ENCODE measurements around the gene SLC12A9.

Gene SLC12A9

DNA sequence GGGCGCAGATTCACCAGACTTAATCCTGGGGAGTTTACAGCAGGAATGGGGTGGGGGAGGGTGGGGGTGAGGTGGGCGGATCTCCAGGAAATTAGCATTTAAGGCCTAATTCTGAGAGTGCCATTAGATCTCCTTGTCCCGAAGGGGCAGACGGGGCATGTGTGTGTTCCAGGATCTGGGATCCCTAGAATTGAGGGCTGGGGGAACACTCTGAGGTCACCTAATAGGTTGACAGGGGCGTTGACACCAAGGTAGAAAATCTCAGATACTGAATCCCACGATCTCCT is 15.8 kb upstream of the SLC12A9 start:
- TF ChIP-seq CREB1 (IDR thresholded peaks at IDR 0.05; ENCODE audit: low read depth) (no peak), YY1 (IDR thresholded peaks at IDR 0.05; ENCODE audit: low read depth) (no peak), FOXM1 (IDR thresholded peaks at IDR 0.05; ENCODE audit: borderline replicate concordance, low read depth) (no peak), EP300 (IDR thresholded peaks at IDR 0.05; ENCODE audit: borderline replicate concordance) (no peak), EGR1 (IDR thresholded peaks at IDR 0.05) (no peak), TEAD4 (IDR thresholded peaks at IDR 0.05) (no peak), NFIC (IDR thresholded peaks at IDR 0.05) (no peak), TCF12 (IDR thresholded peaks at IDR 0.05; ENCODE audit: low read depth) (no peak), CEBPB (IDR thresholded peaks at IDR 0.05) (no peak), TAF1 (IDR thresholded peaks at IDR 0.05; ENCODE audit: low read depth) (no peak), ZBTB7A (IDR thresholded peaks at IDR 0.05; ENCODE audit: low read depth) (no peak), RAD21 (IDR thresholded peaks at IDR 0.05; ENCODE audit: low read depth) (no peak)
- TF ChIP-seq, protein P1, sequence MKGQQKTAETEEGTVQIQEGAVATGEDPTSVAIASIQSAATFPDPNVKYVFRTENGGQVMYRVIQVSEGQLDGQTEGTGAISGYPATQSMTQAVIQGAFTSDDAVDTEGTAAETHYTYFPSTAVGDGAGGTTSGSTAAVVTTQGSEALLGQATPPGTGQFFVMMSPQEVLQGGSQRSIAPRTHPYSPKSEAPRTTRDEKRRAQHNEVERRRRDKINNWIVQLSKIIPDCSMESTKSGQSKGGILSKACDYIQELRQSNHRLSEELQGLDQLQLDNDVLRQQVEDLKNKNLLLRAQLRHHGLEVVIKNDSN (IDR thresholded peaks at IDR 0.05): no peak
- TF ChIP-seq, protein P2, sequence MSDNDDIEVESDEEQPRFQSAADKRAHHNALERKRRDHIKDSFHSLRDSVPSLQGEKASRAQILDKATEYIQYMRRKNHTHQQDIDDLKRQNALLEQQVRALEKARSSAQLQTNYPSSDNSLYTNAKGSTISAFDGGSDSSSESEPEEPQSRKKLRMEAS (IDR thresholded peaks at IDR 0.05): no peak
- TF ChIP-seq, protein P3, sequence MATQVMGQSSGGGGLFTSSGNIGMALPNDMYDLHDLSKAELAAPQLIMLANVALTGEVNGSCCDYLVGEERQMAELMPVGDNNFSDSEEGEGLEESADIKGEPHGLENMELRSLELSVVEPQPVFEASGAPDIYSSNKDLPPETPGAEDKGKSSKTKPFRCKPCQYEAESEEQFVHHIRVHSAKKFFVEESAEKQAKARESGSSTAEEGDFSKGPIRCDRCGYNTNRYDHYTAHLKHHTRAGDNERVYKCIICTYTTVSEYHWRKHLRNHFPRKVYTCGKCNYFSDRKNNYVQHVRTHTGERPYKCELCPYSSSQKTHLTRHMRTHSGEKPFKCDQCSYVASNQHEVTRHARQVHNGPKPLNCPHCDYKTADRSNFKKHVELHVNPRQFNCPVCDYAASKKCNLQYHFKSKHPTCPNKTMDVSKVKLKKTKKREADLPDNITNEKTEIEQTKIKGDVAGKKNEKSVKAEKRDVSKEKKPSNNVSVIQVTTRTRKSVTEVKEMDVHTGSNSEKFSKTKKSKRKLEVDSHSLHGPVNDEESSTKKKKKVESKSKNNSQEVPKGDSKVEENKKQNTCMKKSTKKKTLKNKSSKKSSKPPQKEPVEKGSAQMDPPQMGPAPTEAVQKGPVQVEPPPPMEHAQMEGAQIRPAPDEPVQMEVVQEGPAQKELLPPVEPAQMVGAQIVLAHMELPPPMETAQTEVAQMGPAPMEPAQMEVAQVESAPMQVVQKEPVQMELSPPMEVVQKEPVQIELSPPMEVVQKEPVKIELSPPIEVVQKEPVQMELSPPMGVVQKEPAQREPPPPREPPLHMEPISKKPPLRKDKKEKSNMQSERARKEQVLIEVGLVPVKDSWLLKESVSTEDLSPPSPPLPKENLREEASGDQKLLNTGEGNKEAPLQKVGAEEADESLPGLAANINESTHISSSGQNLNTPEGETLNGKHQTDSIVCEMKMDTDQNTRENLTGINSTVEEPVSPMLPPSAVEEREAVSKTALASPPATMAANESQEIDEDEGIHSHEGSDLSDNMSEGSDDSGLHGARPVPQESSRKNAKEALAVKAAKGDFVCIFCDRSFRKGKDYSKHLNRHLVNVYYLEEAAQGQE (IDR thresholded peaks at IDR 0.05; ENCODE audit: low read depth): no peak

DNA sequence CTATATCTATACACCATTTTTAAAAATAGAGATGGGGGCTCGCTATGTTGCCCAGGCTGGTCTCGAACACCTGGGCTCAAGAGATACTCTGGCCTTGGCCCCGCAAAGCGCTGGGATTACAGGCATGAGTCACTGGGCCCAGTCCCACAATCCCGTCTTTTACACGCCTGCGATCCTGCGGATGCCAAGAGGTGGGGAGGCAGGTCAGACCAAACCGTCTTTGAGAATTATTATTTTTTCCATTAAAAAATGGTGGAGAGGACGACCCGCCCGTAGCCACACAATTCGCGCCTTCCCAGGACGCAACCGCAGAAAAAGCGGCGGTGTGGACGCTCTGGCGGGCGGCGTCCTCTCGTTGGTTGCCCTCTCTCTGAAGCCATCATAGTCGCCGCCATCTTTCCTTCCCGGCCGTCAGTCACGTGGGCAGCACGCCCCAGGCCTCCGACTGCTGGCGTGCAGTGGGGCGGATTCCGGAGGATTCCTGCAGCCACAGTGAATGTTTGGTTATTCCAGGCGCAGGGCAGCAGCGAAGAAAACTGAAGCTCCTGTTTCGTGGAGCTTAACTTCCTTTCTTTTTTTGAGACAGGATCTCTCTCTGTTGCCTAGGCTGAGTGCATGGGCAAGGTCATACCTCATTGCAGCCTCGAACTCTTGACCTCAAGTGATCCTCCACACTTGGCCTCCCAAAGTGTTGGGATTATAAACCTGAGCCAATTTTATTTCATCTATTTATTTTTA is 15.2 kb upstream of the SLC12A9 start:
- TF ChIP-seq TEAD4 (IDR thresholded peaks at IDR 0.05): peak; percentile 42
- TF ChIP-seq TCF12 (IDR thresholded peaks at IDR 0.05; ENCODE audit: low read depth): peak; percentile 67
- TF ChIP-seq, protein P1 (IDR thresholded peaks at IDR 0.05): peak; percentile 98
- TF ChIP-seq FOXM1 (IDR thresholded peaks at IDR 0.05; ENCODE audit: borderline replicate concordance, low read depth): no peak
- TF ChIP-seq RAD21 (IDR thresholded peaks at IDR 0.05; ENCODE audit: low read depth): no peak
- TF ChIP-seq EGR1 (IDR thresholded peaks at IDR 0.05): no peak; the same call in 1 of the 2 replicates
- TF ChIP-seq NFIC (IDR thresholded peaks at IDR 0.05): no peak; the same call in 1 of the 2 replicates
- TF ChIP-seq, protein P3 (IDR thresholded peaks at IDR 0.05; ENCODE audit: low read depth): no peak
- no peak for TF ChIP-seq ZBTB7A (IDR thresholded peaks at IDR 0.05; ENCODE audit: low read depth)
- TF ChIP-seq CREB1 (IDR thresholded peaks at IDR 0.05; ENCODE audit: low read depth): no peak; the same call in 1 of the 2 replicates
- peak; percentile 77 for TF ChIP-seq TAF1 (IDR thresholded peaks at IDR 0.05; ENCODE audit: low read depth)
- TF ChIP-seq, protein P2 (IDR thresholded peaks at IDR 0.05): peak; percentile 92
- peak; percentile 21; the same call in 1 of the 2 replicates for TF ChIP-seq EP300 (IDR thresholded peaks at IDR 0.05; ENCODE audit: borderline replicate concordance)
- TF ChIP-seq YY1 (IDR thresholded peaks at IDR 0.05; ENCODE audit: low read depth): peak; percentile 99
- TF ChIP-seq CEBPB (IDR thresholded peaks at IDR 0.05): no peak

DNA sequence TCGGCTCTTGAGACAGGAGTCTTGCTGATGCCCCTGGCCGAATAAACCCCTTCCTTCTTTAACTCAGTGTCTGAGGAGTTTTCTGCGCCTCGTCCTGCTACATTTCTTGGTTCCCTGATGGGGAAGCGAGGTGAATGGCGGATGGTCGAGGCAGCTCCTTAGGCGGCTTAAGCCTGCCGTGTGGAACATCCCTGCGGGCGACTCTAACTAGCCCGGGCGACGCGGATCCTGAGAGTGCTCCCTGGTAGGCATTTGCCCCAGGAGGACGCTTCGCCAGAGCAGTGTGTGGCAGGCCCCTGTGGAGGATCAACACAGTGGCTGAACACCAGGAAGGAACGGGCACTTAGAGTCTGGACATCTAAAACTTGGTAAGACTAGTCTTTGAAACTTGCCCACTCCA is 13.2 kb upstream of the SLC12A9 start:
- TF ChIP-seq, protein P2 (IDR thresholded peaks at IDR 0.05): no peak
- no peak for TF ChIP-seq TAF1 (IDR thresholded peaks at IDR 0.05; ENCODE audit: low read depth)
- TF ChIP-seq, protein P3 (IDR thresholded peaks at IDR 0.05; ENCODE audit: low read depth): no peak
- TF ChIP-seq YY1 (IDR thresholded peaks at IDR 0.05; ENCODE audit: low read depth): no peak
- no peak for TF ChIP-seq CEBPB (IDR thresholded peaks at IDR 0.05)

DNA sequence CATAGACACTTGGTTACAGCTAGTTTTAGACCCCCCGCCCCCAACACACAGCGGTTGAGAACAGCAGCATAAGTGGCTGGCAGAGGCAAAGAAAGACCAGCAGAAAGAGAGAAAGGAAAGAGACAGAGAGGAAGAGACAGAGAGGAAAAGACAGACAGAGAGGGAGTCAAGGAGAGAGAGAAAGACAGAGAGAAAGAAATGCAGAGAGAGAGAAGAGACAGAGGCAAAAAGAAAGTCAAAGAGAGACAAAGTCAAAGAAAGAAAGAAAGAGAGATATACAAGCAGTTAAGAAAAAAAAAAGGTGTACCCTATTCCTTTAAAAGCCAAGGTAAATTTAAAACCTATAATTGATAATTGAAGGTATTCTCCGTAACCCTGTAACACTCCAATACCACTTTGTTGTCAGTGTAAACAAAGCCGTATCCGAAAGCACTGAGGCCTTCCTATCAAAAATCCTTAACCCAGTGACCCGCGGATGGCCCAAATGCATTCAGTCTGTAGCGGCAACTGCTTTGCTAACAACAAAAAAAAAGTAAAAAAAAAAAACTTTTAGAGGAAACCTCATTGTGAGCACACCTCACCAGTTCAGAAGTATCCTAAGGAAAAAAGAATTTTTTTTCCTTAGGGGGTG is 11.9 kb upstream of the SLC12A9 start:
- TF ChIP-seq EGR1 (IDR thresholded peaks at IDR 0.05): no peak
- TF ChIP-seq FOXM1 (IDR thresholded peaks at IDR 0.05; ENCODE audit: borderline replicate concordance, low read depth): no peak
- TF ChIP-seq, protein P1 (IDR thresholded peaks at IDR 0.05): no peak
- TF ChIP-seq ZBTB7A (IDR thresholded peaks at IDR 0.05; ENCODE audit: low read depth): no peak
- TF ChIP-seq TAF1 (IDR thresholded peaks at IDR 0.05; ENCODE audit: low read depth): no peak
- no peak for TF ChIP-seq EP300 (IDR thresholded peaks at IDR 0.05; ENCODE audit: borderline replicate concordance)
- TF ChIP-seq TCF12 (IDR thresholded peaks at IDR 0.05; ENCODE audit: low read depth): no peak
